K562 (cell line): Measurements from ENCODE around the gene SAFB. TPM values are rescaled to one million over a fixed set of nuclear protein-coding genes. Genes with fewer than 3 reads are reported as not detected.

Experiments
- BDP1 ChIP-seq: IDR thresholded peaks from 3 replicates; pipeline ENCODE4 v1.6.1; 2011; ENCODE audit not compliant: insufficient read length, insufficient read depth
- CBFA2T3 ChIP-seq: fragments of 450-650 bp; IDR thresholded peaks from 2 replicates; pipeline ENCODE4 v1.6.1; 2017
- CREB3 ChIP-seq: fragments of 450-650 bp; conservative IDR thresholded peaks from 2 replicates; pipeline ENCODE4 v1.6.1; 2016; ENCODE audit warnings: missing genetic modification characterization, low read depth, mild to moderate bottlenecking, missing compliant biosample characterization, moderate library complexity
- EHMT2 ChIP-seq: fragments of 450-650 bp; IDR thresholded peaks from 2 replicates; pipeline ENCODE4 v1.6.1; 2018; ENCODE audit warnings: antibody characterized with exemption
- EWSR1 ChIP-seq: fragments of 450-650 bp; IDR thresholded peaks from 2 replicates; pipeline ENCODE4 v1.6.1; 2018; ENCODE audit warnings: borderline replicate concordance, mild to moderate bottlenecking, low read depth, moderate library complexity; ENCODE audit not compliant: partially characterized antibody
- FOS ChIP-seq: IDR thresholded peaks from 3 replicates; pipeline ENCODE4 v1.6.1; 2011; ENCODE audit not compliant: insufficient read length; ENCODE audit errors: extremely low read depth
- GTF2A2 ChIP-seq: IDR thresholded peaks from 2 replicates; pipeline ENCODE4 v1.6.1; 2016; ENCODE audit warnings: mild to moderate bottlenecking, missing genetic modification characterization, missing compliant biosample characterization
- KDM1A ChIP-seq, 2 experiments: fragments of 450-650 bp; IDR thresholded peaks; 2 replicates each; pipeline ENCODE4 v1.6.1; 2016; ENCODE audit warnings: mild to moderate bottlenecking in 2 of 2
- MYNN ChIP-seq, 2 experiments: sonication (generic); formaldehyde crosslinking in 1 of 2; IDR thresholded peaks; 2 replicates each; pipeline versions ENCODE4 v1.5.0 to v1.6.1; 2016 to 2020; ENCODE audit warnings: antibody characterized with exemption in 1 of 2, missing genetic modification reagents in 1 of 2
- POU5F1 ChIP-seq: fragments of 150-350 bp; IDR thresholded peaks from 2 replicates; pipeline ENCODE4 v1.6.1; 2014; ENCODE audit warnings: borderline replicate concordance, low read length, low read depth, mild to moderate bottlenecking; ENCODE audit not compliant: partially characterized antibody
- RFX1 ChIP-seq: fragments of 450-650 bp; IDR thresholded peaks from 2 replicates; pipeline ENCODE4 v1.6.1; 2016; ENCODE audit warnings: mild to moderate bottlenecking, moderate library complexity
- SMC3 ChIP-seq: conservative IDR thresholded peaks from 2 replicates; pipeline ENCODE4 v1.6.1; 2011; ENCODE audit warnings: low read depth, low read length, improper control_type of control experiment; ENCODE audit not compliant: insufficient read depth
- USF1 ChIP-seq: sonication (generic); formaldehyde crosslinking; IDR thresholded peaks from 2 replicates; pipeline ENCODE4 v1.9.0; 2022; ENCODE audit warnings: mild to moderate bottlenecking, missing genetic modification reagents
- ZNF274 ChIP-seq: IDR thresholded peaks from 2 replicates; pipeline ENCODE4 v1.6.1; 2011; ENCODE audit warnings: low read depth, mild to moderate bottlenecking, low read length, moderate library complexity, borderline replicate concordance
- polyA plus RNA-seq, 8 experiments: library from polyadenylated mRNA; depleted of rRNA in 4 of 8; stranded (reverse) in 5 of 8; unstranded in 3 of 8; fragments of >200 nt; fragmentation: Nextera tagmentation in 2 of 8; fragmentation: Illumina TruSeq in 1 of 8; extraction: Ambion mirVana in 2 of 8; extraction: Trizol in 1 of 8; gene quantifications; 2 replicates each; pipeline versions ENCODE4 v1.2.1 to v1.2.3, GENCODE V29; 2011 to 2014; ENCODE audit warnings: inconsistent platforms in 1 of 8, missing spikeins in 1 of 8
- total RNA-seq, 7 experiments: library from RNA; depleted of rRNA in 6 of 7; stranded (reverse); fragments of >200 nt in 6 of 7; fragmentation: Illumina TruSeq in 2 of 7; extraction: Trizol in 2 of 7; gene quantifications; 2 replicates each; pipeline versions ENCODE4 v1.2.1 to v1.2.3, GENCODE V29; 2011 to 2021; ENCODE audit warnings: low replicate concordance in 1 of 7
- TF ChIP-seq, protein P1 (sequence below): fragments of 250-450 bp; sonication (Bioruptor Pico); IDR thresholded peaks from 2 replicates; pipeline ENCODE4 v1.4.0; 2020; ENCODE audit warnings: mild to moderate bottlenecking, moderate library complexity
- TF ChIP-seq, protein P2 (sequence below): sonication (generic); formaldehyde crosslinking; IDR thresholded peaks from 2 replicates; pipeline ENCODE4 v1.8.1; 2023; ENCODE audit warnings: mild to moderate bottlenecking, missing genetic modification reagents
- TF ChIP-seq, protein P3 (sequence below): fragments of 450-650 bp; IDR thresholded peaks from one replicate; pipeline ENCODE4 v1.6.1; 2018; ENCODE audit warnings: mild to moderate bottlenecking, moderate library complexity; ENCODE audit not compliant: partially characterized antibody
- TF ChIP-seq, protein P4 (sequence below): fragments of 250-450 bp; sonication (Bioruptor Pico); IDR thresholded peaks from 2 replicates; pipeline ENCODE4 v1.5.0; 2020; ENCODE audit warnings: mild to moderate bottlenecking

Gene SAFB
- total and polyA plus RNA-seq, 9 of the 15 experiments (the other 6 are each of a cell fraction or from before 2014, with no cell fraction given) = 1.1 to 151 (median 83.1) TPM

DNA sequence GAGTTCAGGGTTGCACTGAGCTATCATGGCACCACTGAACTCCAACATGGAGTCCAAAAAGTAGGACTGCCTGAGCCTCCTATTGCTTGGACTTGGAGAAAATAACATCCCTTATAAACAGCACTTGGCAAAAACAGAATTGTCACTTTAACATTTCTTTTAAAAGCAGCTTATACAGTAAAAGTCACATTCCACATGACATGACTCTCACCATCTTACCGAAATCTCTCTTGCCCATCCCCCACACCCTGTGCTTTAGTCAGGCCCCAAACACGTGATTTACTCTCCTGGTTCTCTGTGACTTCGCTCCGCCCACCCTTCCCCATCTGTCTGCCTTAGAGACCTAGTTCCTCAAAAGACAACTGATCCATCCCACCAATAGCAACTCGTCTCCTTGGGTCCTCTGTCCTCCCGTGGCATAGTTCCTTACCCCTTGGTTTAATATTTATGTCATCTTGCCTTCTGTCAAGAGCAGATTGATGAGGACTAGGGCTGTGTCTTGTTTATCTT is 4.6 kb downstream of the SAFB start (continued):
- no peak for TF ChIP-seq EWSR1
- TF ChIP-seq RFX1 = no peak
- TF ChIP-seq, protein P1, sequence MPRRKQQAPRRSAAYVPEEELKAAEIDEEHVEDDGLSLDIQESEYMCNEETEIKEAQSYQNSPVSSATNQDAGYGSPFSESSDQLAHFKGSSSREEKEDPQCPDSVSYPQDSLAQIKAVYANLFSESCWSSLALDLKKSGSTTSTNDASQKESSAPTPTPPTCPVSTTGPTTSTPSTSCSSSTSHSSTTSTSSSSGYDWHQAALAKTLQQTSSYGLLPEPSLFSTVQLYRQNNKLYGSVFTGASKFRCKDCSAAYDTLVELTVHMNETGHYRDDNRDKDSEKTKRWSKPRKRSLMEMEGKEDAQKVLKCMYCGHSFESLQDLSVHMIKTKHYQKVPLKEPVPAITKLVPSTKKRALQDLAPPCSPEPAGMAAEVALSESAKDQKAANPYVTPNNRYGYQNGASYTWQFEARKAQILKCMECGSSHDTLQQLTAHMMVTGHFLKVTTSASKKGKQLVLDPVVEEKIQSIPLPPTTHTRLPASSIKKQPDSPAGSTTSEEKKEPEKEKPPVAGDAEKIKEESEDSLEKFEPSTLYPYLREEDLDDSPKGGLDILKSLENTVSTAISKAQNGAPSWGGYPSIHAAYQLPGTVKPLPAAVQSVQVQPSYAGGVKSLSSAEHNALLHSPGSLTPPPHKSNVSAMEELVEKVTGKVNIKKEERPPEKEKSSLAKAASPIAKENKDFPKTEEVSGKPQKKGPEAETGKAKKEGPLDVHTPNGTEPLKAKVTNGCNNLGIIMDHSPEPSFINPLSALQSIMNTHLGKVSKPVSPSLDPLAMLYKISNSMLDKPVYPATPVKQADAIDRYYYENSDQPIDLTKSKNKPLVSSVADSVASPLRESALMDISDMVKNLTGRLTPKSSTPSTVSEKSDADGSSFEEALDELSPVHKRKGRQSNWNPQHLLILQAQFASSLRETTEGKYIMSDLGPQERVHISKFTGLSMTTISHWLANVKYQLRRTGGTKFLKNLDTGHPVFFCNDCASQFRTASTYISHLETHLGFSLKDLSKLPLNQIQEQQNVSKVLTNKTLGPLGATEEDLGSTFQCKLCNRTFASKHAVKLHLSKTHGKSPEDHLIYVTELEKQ (CRISPR knock-in tag) = peak; percentile 93
- TF ChIP-seq CBFA2T3 = no peak
- TF ChIP-seq USF1 (CRISPR knock-in tag) = peak; percentile 85
- peak; percentile 64; the same call in 1 of the 2 replicates for TF ChIP-seq MYNN (IDR thresholded peaks at IDR 0.05)
- no peak for TF ChIP-seq MYNN (CRISPR knock-in tag; IDR thresholded peaks at IDR 0.05)
- TF ChIP-seq ZNF274 = no peak
- no peak for TF ChIP-seq EHMT2
- peak; percentile 87 for TF ChIP-seq GTF2A2
- TF ChIP-seq FOS = no peak
- no peak for TF ChIP-seq SMC3
- no peak for TF ChIP-seq BDP1
- TF ChIP-seq POU5F1 = no peak
- TF ChIP-seq, protein P2, sequence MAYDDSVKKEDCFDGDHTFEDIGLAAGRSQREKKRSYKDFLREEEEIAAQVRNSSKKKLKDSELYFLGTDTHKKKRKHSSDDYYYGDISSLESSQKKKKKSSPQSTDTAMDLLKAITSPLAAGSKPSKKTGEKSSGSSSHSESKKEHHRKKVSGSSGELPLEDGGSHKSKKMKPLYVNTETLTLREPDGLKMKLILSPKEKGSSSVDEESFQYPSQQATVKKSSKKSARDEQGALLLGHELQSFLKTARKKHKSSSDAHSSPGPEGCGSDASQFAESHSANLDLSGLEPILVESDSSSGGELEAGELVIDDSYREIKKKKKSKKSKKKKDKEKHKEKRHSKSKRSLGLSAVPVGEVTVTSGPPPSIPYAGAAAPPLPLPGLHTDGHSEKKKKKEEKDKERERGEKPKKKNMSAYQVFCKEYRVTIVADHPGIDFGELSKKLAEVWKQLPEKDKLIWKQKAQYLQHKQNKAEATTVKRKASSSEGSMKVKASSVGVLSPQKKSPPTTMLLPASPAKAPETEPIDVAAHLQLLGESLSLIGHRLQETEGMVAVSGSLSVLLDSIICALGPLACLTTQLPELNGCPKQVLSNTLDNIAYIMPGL = no peak
- peak; percentile 98 for TF ChIP-seq CREB3 (tag)
- TF ChIP-seq, protein P3, sequence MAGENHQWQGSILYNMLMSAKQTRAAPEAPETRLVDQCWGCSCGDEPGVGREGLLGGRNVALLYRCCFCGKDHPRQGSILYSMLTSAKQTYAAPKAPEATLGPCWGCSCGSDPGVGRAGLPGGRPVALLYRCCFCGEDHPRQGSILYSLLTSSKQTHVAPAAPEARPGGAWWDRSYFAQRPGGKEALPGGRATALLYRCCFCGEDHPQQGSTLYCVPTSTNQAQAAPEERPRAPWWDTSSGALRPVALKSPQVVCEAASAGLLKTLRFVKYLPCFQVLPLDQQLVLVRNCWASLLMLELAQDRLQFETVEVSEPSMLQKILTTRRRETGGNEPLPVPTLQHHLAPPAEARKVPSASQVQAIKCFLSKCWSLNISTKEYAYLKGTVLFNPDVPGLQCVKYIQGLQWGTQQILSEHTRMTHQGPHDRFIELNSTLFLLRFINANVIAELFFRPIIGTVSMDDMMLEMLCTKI = no peak
- no peak for TF ChIP-seq KDM1A (IDR thresholded peaks at IDR 0.05)
- TF ChIP-seq, protein P4, sequence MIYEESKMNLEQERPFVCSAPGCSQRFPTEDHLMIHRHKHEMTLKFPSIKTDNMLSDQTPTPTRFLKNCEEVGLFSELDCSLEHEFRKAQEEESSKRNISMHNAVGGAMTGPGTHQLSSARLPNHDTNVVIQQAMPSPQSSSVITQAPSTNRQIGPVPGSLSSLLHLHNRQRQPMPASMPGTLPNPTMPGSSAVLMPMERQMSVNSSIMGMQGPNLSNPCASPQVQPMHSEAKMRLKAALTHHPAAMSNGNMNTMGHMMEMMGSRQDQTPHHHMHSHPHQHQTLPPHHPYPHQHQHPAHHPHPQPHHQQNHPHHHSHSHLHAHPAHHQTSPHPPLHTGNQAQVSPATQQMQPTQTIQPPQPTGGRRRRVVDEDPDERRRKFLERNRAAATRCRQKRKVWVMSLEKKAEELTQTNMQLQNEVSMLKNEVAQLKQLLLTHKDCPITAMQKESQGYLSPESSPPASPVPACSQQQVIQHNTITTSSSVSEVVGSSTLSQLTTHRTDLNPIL = peak; percentile 85; the same call in 1 of the 2 replicates
